SU-DHL-6 (cell line): Measurements from ENCODE around the gene KRTAP10-12.

Experiments used
- EZH2phosphoT487 ChIP-seq: fragments of 200-600 bp; sonication (generic), shearing (Covaris generic); conservative IDR thresholded peaks from 2 replicates; pipeline ENCODE4 v1.6.1; 2018; ENCODE audit warnings: mild to moderate bottlenecking, antibody characterized with exemption, low read length, moderate library complexity, mixed read lengths
- TF ChIP-seq, protein P1 (sequence below): fragments of 200-600 bp; sonication (generic); IDR thresholded peaks from one replicate; pipeline ENCODE4 v1.5.1; 2017; ENCODE audit warnings: antibody characterized with exemption, mild to moderate bottlenecking, low read length, moderate library complexity; ENCODE audit not compliant: insufficient read depth, poor library complexity, severe bottlenecking

GRCh38 chr21:44734841-44735240, 37.9 kb downstream of the KRTAP10-12 start:
- TF ChIP-seq, protein P1, sequence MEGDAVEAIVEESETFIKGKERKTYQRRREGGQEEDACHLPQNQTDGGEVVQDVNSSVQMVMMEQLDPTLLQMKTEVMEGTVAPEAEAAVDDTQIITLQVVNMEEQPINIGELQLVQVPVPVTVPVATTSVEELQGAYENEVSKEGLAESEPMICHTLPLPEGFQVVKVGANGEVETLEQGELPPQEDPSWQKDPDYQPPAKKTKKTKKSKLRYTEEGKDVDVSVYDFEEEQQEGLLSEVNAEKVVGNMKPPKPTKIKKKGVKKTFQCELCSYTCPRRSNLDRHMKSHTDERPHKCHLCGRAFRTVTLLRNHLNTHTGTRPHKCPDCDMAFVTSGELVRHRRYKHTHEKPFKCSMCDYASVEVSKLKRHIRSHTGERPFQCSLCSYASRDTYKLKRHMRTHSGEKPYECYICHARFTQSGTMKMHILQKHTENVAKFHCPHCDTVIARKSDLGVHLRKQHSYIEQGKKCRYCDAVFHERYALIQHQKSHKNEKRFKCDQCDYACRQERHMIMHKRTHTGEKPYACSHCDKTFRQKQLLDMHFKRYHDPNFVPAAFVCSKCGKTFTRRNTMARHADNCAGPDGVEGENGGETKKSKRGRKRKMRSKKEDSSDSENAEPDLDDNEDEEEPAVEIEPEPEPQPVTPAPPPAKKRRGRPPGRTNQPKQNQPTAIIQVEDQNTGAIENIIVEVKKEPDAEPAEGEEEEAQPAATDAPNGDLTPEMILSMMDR: no peak
- no peak for TF ChIP-seq EZH2phosphoT487
